Adipocyte (in vitro differentiated cells): ENCODE measurements around the gene MAP1LC3B.
A peak's percentile ranks its signal among the peaks of the same experiment; 100 is the strongest.

ENCODE experiments used
- DNase-seq: peaks from one replicate; pipeline ENCODE4 v3.0.0-alpha.2; 2015; ENCODE audit warnings: low read depth
- H3K27me3 ChIP-seq: replicated peaks from 2 replicates; pipeline ENCODE4 v1.7.0; 2013; ENCODE audit warnings: mild to moderate bottlenecking, low read length, moderate library complexity; ENCODE audit not compliant: control insufficient read depth, insufficient read depth
- H3K36me3 ChIP-seq: 2 replicates; pipeline ENCODE4 v1.7.0; 2013; ENCODE audit warnings: low read length, mild to moderate bottlenecking, moderate library complexity; ENCODE audit not compliant: control insufficient read depth, insufficient read depth, severe bottlenecking
- H3K4me1 ChIP-seq: 2 replicates; pipeline ENCODE4 v1.7.0; 2013; ENCODE audit warnings: mild to moderate bottlenecking, low read length, moderate library complexity; ENCODE audit not compliant: control insufficient read depth, insufficient read depth
- H3K4me3 ChIP-seq: 2 replicates; pipeline ENCODE4 v1.7.0; 2013; ENCODE audit warnings: mild to moderate bottlenecking, low read length, moderate library complexity
- H3K9ac ChIP-seq: 2 replicates; pipeline ENCODE4 v1.7.0; 2013; ENCODE audit warnings: mild to moderate bottlenecking, low read length, moderate library complexity
- H3K9me3 ChIP-seq: 2 replicates; pipeline ENCODE4 v1.7.0; 2013; ENCODE audit warnings: mild to moderate bottlenecking, low read length, moderate library complexity; ENCODE audit not compliant: control insufficient read depth

MAP1LC3B gene

GRCh38 chr16:87423429-87423828, 31.3 kb downstream of the MAP1LC3B start:
- no peaks in the 10 kb centered on the region for H3K27me3 ChIP-seq
- no peaks in the 10 kb centered on the region for H3K9me3 ChIP-seq
- peaks cover 66% of the 10 kb centered on the region for H3K36me3 ChIP-seq
- no peak for DNase-seq
- H3K4me1 ChIP-seq = no peaks in the 10 kb centered on the region
- no peak overlapping the region for H3K4me3 ChIP-seq
- no peak overlapping the region for H3K9ac ChIP-seq

- Histone ChIP-seq H3K36me3 (peaks cover 68% of the 10 kb centered on the region), H3K9me3 (no peaks in the 10 kb centered on the region), H3K4me1 (no peaks in the 10 kb centered on the region), H3K27me3 (no peaks in the 10 kb centered on the region), H3K4me3 (no peak overlapping the region), H3K9ac (no peak overlapping the region)
- no peak for DNase-seq
Measured at GRCh38 chr16:87424266-87424665, 32.1 kb downstream of the MAP1LC3B start.

- peaks cover 62% of the 10 kb centered on the region for H3K36me3 ChIP-seq
- no peak for DNase-seq
- H3K27me3 ChIP-seq = no peaks in the 10 kb centered on the region
- H3K4me3 ChIP-seq = no peak overlapping the region
- no peaks in the 10 kb centered on the region for H3K4me1 ChIP-seq
- H3K9me3 ChIP-seq = no peaks in the 10 kb centered on the region
- H3K9ac ChIP-seq = no peak overlapping the region
Measured at GRCh38 chr16:87425941-87426340, 33.8 kb downstream of the MAP1LC3B start.

GRCh38 chr16:87426423-87427215, 34.5 kb downstream of the MAP1LC3B start:
- Histone ChIP-seq H3K9me3 (no peaks in the 10 kb centered on the region), H3K27me3 (no peaks in the 10 kb centered on the region), H3K9ac (no peak overlapping the region), H3K4me3 (no peak overlapping the region), H3K4me1 (peaks cover 2% of the 10 kb centered on the region), H3K36me3 (peaks cover 57% of the 10 kb centered on the region)
- no peak for DNase-seq

GRCh38 chr16:87431926-87432325, 39.8 kb downstream of the MAP1LC3B start:
- peaks cover 34% of the 10 kb centered on the region for H3K36me3 ChIP-seq
- H3K4me3 ChIP-seq = no peak overlapping the region
- no peak overlapping the region for H3K9ac ChIP-seq
- peaks cover 28% of the 10 kb centered on the region for H3K4me1 ChIP-seq
- peak; percentile 81 for DNase-seq
- no peaks in the 10 kb centered on the region for H3K9me3 ChIP-seq
- no peaks in the 10 kb centered on the region for H3K27me3 ChIP-seq

- H3K9me3 ChIP-seq = no peaks in the 10 kb centered on the region
- no peak overlapping the region for H3K9ac ChIP-seq
- no peak for DNase-seq
- peaks cover 28% of the 10 kb centered on the region for H3K4me1 ChIP-seq
- H3K36me3 ChIP-seq = peaks cover 36% of the 10 kb centered on the region
- no peak overlapping the region for H3K4me3 ChIP-seq
- H3K27me3 ChIP-seq = no peaks in the 10 kb centered on the region
Measured at GRCh38 chr16:87432330-87432915, 40.3 kb downstream of the MAP1LC3B start.

GRCh38 chr16:87434146-87434667, 42.1 kb downstream of the MAP1LC3B start:
- no peak overlapping the region for H3K9ac ChIP-seq
- H3K4me3 ChIP-seq = no peak overlapping the region
- no peaks in the 10 kb centered on the region for H3K27me3 ChIP-seq
- no peak for DNase-seq
- H3K36me3 ChIP-seq = peaks cover 25% of the 10 kb centered on the region
- H3K9me3 ChIP-seq = no peaks in the 10 kb centered on the region
- peaks cover 32% of the 10 kb centered on the region for H3K4me1 ChIP-seq

- Histone ChIP-seq H3K4me3 (peak overlapping the region; percentile 53), H3K27me3 (no peaks in the 10 kb centered on the region), H3K36me3 (peaks cover 17% of the 10 kb centered on the region), H3K4me1 (peaks cover 34% of the 10 kb centered on the region), H3K9ac (peak overlapping the region; percentile 60), H3K9me3 (no peaks in the 10 kb centered on the region)
- DNase-seq = peak; percentile 48
Measured at GRCh38 chr16:87435372-87436224, 43.5 kb downstream of the MAP1LC3B start.

- no peaks in the 10 kb centered on the region for H3K9me3 ChIP-seq
- H3K9ac ChIP-seq = peak overlapping the region; percentile 60
- H3K4me1 ChIP-seq = peaks cover 33% of the 10 kb centered on the region
- H3K36me3 ChIP-seq = peaks cover 16% of the 10 kb centered on the region
- H3K4me3 ChIP-seq = peak overlapping the region; percentile 53
- H3K27me3 ChIP-seq = no peaks in the 10 kb centered on the region
- DNase-seq = no peak
Measured at GRCh38 chr16:87436225-87437172, 44.4 kb downstream of the MAP1LC3B start.

GRCh38 chr16:87437327-87437726, 45.2 kb downstream of the MAP1LC3B start:
- no peaks in the 10 kb centered on the region for H3K27me3 ChIP-seq
- no peak overlapping the region for H3K9ac ChIP-seq
- H3K36me3 ChIP-seq = peaks cover 9% of the 10 kb centered on the region
- peaks cover 26% of the 10 kb centered on the region for H3K4me1 ChIP-seq
- H3K4me3 ChIP-seq = no peak overlapping the region
- no peak for DNase-seq
- H3K9me3 ChIP-seq = no peaks in the 10 kb centered on the region
